Vagina (tissue), 2 donors: ENCODE data around the gene NANOS2.

Experiments used
- CTCF ChIP-seq, 3 experiments: fragments of 450-650 bp in 2 of 3; fragments of 200-600 bp in 1 of 3; sonication (generic) in 1 of 3; IDR thresholded peaks; one replicate each; pipeline ENCODE4 v1.5.1; 2017 to 2019; ENCODE audit warnings: antibody characterized with exemption in 3 of 3, mild to moderate bottlenecking in 2 of 3, moderate library complexity in 2 of 3
- POLR2A ChIP-seq, 2 donors: fragments of 450-650 bp; IDR thresholded peaks; one replicate each; pipeline ENCODE4 v1.6.1; 2017; ENCODE audit warnings: antibody characterized with exemption in 2 of 2, mild to moderate bottlenecking in 2 of 2, moderate library complexity in 2 of 2

- TF ChIP-seq CTCF (IDR thresholded peaks at IDR 0.05), result no peak
- no peak for TF ChIP-seq POLR2A (IDR thresholded peaks at IDR 0.05)
These were observed at the start of gene NANOS2 for GRCh38 chr19:45913874-45914830.
